ENCODE measurements around the gene PNPLA1. TPM values are rescaled to one million over a fixed set of nuclear protein-coding genes. Genes with fewer than 3 reads are reported as not detected.

PNPLA1 gene
- total RNA-seq, 1 experiment from 2014 or later: not detected

DNA sequence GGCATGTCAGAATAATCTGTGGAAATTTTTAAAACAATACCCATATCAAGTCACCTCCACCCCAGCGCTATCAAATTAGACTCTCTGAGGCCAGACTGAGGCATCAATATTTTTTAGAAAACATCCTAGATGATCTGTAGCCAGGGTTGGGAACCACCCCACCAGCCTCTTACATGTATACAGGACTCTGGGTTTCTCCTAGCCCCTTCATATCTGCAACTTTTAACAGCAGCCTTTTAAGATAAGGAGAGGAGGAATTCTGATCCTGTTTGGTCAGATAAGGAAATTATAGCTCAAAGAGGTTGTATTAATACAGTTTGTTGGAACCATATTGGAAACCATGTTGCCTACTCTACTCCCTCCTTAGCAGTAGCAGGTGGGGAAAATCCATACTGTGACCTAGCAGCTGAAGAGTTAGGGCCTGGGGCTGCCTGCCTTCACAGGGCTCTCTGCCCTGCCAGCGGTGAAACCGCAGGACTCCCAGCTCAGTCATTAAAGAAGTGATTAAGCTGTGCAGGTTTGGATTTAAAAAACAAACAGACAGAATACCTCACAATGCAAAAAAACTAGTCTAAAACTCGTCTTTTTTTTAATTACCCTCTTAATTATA, 43.3 kb upstream of the PNPLA1 start (continued):
- no peak for TF ChIP-seq ESRRA (CRISPR knock-in tag; IDR thresholded peaks at IDR 0.05; ENCODE audit: borderline replicate concordance)
- no peak for TF ChIP-seq FOXP1 (CRISPR knock-in tag; IDR thresholded peaks at IDR 0.05; ENCODE audit: borderline replicate concordance)
- TF ChIP-seq, protein P1, sequence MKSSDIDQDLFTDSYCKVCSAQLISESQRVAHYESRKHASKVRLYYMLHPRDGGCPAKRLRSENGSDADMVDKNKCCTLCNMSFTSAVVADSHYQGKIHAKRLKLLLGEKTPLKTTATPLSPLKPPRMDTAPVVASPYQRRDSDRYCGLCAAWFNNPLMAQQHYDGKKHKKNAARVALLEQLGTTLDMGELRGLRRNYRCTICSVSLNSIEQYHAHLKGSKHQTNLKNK (CRISPR knock-in tag; IDR thresholded peaks at IDR 0.05): no peak

DNA sequence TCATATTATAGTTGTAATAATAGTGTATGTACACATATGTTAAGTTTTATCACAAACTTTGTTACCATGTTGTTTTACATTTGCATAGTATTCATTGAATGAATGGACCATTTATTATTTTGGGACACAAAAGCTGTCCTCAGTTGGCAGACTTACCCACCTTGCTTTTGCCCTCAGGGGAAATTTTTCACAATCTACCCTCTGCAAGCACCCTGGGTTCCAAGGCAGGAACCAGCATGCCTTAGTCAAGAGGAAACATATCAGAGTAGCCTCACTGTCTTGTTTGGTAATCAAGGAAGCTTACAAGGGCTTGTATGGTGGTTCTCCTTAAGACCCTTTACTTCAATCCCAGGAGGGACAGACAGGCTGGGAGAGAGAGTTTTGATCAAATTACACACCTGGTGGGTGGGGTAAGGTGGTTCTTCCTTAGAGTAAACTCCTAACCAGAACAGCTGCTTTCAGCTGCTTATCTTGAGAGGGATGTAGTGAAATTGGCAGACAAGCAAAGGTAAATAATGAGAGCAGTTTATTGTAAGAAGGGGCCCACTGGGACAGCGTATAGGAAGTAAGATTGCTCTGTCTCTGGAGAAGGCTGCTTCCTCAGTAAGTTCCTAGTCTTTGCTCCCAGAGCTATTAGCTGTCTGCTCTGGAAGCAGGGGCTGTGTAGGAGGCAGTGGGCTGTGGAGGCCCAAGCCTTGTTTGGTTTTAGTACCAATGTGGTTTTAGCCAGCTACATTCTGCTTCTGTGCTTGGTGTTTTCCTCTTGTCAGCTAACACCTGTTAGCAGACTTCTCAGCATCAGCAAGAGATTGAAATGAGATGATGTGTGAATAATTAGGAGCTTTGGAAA, 42.3 kb upstream of the PNPLA1 start:
- Mint-ChIP-seq H3K4me1 (no peaks in the 10 kb centered on the region), H3K36me3 (peaks cover 49% of the 10 kb centered on the region), H3K27me3 (ENCODE audit: low read depth) (no peaks in the 10 kb centered on the region), H3K27ac (no peak overlapping the region), H3K4me3 (no peak overlapping the region), H3K9me3 (no peaks in the 10 kb centered on the region)
- ChIA-PET POLR2A (no interaction called here), CTCF (interaction anchor here (1.2 kb wide), 1 partner anchor 74 kb away, joined by 4 read pairs; no protein-coding TSS in a partner anchor)
- no peak for ATAC-seq
- TF ChIP-seq CBFB (CRISPR knock-in tag; IDR thresholded peaks at IDR 0.05; ENCODE audit: low read depth): no peak
- TF ChIP-seq, protein P2, sequence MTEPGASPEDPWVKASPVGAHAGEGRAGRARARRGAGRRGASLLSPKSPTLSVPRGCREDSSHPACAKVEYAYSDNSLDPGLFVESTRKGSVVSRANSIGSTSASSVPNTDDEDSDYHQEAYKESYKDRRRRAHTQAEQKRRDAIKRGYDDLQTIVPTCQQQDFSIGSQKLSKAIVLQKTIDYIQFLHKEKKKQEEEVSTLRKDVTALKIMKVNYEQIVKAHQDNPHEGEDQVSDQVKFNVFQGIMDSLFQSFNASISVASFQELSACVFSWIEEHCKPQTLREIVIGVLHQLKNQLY (CRISPR knock-in tag; IDR thresholded peaks at IDR 0.05): no peak
- TF ChIP-seq, protein P3, sequence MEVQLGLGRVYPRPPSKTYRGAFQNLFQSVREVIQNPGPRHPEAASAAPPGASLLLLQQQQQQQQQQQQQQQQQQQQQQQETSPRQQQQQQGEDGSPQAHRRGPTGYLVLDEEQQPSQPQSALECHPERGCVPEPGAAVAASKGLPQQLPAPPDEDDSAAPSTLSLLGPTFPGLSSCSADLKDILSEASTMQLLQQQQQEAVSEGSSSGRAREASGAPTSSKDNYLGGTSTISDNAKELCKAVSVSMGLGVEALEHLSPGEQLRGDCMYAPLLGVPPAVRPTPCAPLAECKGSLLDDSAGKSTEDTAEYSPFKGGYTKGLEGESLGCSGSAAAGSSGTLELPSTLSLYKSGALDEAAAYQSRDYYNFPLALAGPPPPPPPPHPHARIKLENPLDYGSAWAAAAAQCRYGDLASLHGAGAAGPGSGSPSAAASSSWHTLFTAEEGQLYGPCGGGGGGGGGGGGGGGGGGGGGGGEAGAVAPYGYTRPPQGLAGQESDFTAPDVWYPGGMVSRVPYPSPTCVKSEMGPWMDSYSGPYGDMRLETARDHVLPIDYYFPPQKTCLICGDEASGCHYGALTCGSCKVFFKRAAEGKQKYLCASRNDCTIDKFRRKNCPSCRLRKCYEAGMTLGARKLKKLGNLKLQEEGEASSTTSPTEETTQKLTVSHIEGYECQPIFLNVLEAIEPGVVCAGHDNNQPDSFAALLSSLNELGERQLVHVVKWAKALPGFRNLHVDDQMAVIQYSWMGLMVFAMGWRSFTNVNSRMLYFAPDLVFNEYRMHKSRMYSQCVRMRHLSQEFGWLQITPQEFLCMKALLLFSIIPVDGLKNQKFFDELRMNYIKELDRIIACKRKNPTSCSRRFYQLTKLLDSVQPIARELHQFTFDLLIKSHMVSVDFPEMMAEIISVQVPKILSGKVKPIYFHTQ (CRISPR knock-in tag; IDR thresholded peaks at IDR 0.05): no peak
- no peak for TF ChIP-seq FOXJ3 (CRISPR knock-in tag; IDR thresholded peaks at IDR 0.05; ENCODE audit: borderline replicate concordance)
- TF ChIP-seq SP1 (CRISPR knock-in tag; conservative IDR thresholded peaks at IDR 0.05): no peak
- TF ChIP-seq MYBL2 (CRISPR knock-in tag; IDR thresholded peaks at IDR 0.05): no peak
- no peak for TF ChIP-seq FOXK1 (CRISPR knock-in tag; IDR thresholded peaks at IDR 0.05)
- TF ChIP-seq, protein P4, sequence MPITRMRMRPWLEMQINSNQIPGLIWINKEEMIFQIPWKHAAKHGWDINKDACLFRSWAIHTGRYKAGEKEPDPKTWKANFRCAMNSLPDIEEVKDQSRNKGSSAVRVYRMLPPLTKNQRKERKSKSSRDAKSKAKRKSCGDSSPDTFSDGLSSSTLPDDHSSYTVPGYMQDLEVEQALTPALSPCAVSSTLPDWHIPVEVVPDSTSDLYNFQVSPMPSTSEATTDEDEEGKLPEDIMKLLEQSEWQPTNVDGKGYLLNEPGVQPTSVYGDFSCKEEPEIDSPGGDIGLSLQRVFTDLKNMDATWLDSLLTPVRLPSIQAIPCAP (CRISPR knock-in tag; IDR thresholded peaks at IDR 0.05): no peak
- TF ChIP-seq MXD4 (CRISPR knock-in tag; IDR thresholded peaks at IDR 0.05; ENCODE audit: borderline replicate concordance): no peak
- TF ChIP-seq, protein P5, sequence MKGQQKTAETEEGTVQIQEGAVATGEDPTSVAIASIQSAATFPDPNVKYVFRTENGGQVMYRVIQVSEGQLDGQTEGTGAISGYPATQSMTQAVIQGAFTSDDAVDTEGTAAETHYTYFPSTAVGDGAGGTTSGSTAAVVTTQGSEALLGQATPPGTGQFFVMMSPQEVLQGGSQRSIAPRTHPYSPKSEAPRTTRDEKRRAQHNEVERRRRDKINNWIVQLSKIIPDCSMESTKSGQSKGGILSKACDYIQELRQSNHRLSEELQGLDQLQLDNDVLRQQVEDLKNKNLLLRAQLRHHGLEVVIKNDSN (CRISPR knock-in tag; IDR thresholded peaks at IDR 0.05): no peak
- TF ChIP-seq NR2C2 (CRISPR knock-in tag; IDR thresholded peaks at IDR 0.05): no peak
- DNase-seq (ENCODE audit: low spot score): no peak

DNA sequence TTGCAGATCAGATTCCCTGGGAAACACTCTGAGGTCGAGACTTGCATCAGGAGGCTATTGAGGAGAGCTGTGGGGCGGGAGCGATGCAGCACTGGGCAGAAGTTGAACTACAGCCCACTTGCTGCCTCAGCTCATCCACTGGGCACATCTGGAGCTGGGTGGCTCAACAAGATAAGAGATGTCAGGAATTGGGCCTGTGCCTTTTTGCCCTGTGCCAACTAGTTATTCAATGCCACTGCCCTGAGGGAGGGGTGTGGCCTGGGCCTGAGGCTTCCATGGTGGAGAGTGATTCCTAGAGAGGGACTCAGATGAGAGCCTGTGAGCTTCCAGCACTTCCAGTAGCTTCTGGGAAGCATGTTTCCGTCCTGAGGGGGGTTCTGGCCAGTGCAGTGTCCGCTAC, 40.6 kb upstream of the PNPLA1 start:
- Mint-ChIP-seq H3K4me3 (no peak overlapping the region), H3K36me3 (peaks cover 40% of the 10 kb centered on the region), H3K4me1 (no peaks in the 10 kb centered on the region), H3K9me3 (no peaks in the 10 kb centered on the region), H3K27me3 (ENCODE audit: low read depth) (no peaks in the 10 kb centered on the region), H3K27ac (no peak overlapping the region)
- CTCF ChIA-PET: interaction anchor here (1.2 kb wide), 1 partner anchor 16 kb away, joined by 6 read pairs; no protein-coding TSS in a partner anchor
- no peak for DNase-seq (ENCODE audit: low spot score)
- POLR2A ChIA-PET: interaction anchor here (0.6 kb wide), 1 partner anchor 202 kb away, joined by 3 read pairs; the partner anchor contains the start of gene MAPK14
- no peak for ATAC-seq
- TF ChIP-seq SMAD4 (CRISPR knock-in tag; IDR thresholded peaks at IDR 0.05) (no peak), CBFB (CRISPR knock-in tag; IDR thresholded peaks at IDR 0.05; ENCODE audit: low read depth) (no peak), ZNF263 (CRISPR knock-in tag; IDR thresholded peaks at IDR 0.05; ENCODE audit: low read depth) (no peak), ZNF671 (CRISPR knock-in tag; IDR thresholded peaks at IDR 0.05) (no peak), CREM (CRISPR knock-in tag; IDR thresholded peaks at IDR 0.05) (no peak), IRF2 (CRISPR knock-in tag; IDR thresholded peaks at IDR 0.05; ENCODE audit: borderline replicate concordance, low read depth) (no peak), NFATC4 (CRISPR knock-in tag; IDR thresholded peaks at IDR 0.05) (no peak), OVOL2 (CRISPR knock-in tag; IDR thresholded peaks at IDR 0.05; ENCODE audit: borderline replicate concordance) (no peak)
- TF ChIP-seq, protein P6, sequence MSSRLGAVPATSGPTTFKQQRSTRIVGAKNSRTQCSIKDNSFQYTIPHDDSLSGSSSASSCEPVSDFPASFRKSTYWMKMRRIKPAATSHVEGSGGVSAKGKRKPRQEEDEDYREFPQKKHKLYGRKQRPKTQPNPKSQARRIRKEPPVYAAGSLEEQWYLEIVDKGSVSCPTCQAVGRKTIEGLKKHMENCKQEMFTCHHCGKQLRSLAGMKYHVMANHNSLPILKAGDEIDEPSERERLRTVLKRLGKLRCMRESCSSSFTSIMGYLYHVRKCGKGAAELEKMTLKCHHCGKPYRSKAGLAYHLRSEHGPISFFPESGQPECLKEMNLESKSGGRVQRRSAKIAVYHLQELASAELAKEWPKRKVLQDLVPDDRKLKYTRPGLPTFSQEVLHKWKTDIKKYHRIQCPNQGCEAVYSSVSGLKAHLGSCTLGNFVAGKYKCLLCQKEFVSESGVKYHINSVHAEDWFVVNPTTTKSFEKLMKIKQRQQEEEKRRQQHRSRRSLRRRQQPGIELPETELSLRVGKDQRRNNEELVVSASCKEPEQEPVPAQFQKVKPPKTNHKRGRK (CRISPR knock-in tag; IDR thresholded peaks at IDR 0.05; ENCODE audit: borderline replicate concordance): no peak
- TF ChIP-seq, protein P7, sequence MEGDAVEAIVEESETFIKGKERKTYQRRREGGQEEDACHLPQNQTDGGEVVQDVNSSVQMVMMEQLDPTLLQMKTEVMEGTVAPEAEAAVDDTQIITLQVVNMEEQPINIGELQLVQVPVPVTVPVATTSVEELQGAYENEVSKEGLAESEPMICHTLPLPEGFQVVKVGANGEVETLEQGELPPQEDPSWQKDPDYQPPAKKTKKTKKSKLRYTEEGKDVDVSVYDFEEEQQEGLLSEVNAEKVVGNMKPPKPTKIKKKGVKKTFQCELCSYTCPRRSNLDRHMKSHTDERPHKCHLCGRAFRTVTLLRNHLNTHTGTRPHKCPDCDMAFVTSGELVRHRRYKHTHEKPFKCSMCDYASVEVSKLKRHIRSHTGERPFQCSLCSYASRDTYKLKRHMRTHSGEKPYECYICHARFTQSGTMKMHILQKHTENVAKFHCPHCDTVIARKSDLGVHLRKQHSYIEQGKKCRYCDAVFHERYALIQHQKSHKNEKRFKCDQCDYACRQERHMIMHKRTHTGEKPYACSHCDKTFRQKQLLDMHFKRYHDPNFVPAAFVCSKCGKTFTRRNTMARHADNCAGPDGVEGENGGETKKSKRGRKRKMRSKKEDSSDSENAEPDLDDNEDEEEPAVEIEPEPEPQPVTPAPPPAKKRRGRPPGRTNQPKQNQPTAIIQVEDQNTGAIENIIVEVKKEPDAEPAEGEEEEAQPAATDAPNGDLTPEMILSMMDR (IDR thresholded peaks at IDR 0.05): no peak

Measured in WTC11 (cell line).